Measurements from ENCODE around the gene SETDB2.

Gene SETDB2

GRCh38 chr13:49443704-49444523, at the start of gene SETDB2, which contains the start of gene CAB39L:
SETDB2 (plus strand) TSS chr13:49444274; CDS start chr13:49451894, 7,620 bp downstream.
CAB39L (minus strand) TSS chr13:49444064; CDS start chr13:49382910, 61,154 bp downstream.
- peak; percentile 92 for DNase-seq (ENCODE audit: low read depth)

DNA sequence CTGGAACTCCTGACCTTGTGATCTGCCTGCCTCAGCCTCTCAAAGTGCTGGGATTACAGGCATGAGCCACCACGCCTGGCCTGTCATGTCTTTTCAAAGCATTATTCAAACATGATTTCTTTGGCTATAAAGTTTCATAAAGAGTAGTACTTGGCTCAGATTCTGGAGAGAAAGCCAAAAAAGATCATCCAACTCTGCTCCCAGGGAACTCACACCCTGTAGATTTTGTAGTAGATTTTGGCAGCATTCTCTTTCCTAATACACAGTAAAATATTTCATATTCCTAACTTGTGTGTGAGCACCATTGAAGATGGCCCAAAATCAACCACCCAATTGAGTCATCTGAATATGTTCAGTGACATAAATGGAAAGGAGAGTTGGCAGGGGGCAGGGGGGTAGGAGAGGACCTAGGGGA, 48.6 kb upstream of the SETDB2 start:
- no peak for DNase-seq (ENCODE audit: low read depth)

DNA sequence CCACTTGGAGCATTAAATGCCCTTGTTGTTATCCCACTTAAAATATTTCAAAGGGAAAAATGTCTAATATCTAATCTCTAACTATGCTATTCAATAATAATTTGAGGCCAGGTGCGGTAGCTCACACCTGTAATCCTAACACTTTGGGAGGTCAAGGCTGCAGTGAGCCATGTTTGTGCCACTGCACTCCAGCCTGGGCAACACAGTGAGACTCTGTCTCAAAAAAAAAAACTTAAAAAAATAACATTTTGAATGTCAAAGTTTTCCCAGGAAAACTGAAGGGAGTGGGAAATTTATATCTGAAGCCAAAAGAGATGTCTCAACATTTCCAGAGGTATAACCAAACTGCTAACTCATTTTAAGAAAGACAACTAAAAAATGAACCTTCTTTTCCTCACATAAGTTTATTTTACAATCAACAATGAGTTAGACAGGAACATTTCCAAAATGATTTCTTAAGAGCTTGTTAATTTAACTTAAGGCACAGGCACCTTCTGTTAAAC, 48.1 kb upstream of the SETDB2 start:
- DNase-seq (ENCODE audit: low read depth) = no peak

DNA sequence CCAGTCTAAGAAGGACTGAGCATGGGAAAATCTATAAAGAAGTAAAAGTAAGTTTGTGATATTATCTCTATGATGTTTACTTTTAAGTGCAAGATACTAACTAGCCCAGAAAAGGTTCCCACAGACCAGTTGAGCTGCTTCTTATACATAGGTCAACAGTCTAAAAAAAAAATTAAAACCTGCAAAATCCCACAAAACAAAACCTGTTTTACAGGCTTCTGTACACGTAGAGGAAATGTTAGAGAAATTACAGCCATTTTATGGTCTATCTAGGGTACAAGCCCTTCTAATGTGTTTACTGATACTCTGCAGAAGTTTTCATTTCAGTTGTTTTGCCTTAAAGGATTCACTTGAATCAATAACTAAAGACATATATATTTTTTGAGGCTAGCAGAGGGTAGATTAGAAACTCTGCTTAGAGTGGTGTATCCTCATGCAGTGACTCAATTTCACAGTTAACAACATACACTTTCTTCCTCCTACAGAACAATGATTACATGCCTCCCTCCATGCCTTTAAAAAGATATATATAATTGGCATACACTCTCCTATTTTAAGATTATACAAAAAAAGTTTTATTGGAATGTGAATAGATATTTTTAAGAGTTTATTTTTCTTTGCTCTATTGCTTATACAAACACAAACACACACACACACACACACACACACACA, 44.1 kb upstream of the SETDB2 start:
- no peak for DNase-seq (ENCODE audit: low read depth)

- peak; percentile 31 for DNase-seq (ENCODE audit: low read depth)
Measured at GRCh38 chr13:49400755-49401659, 43.1 kb upstream of the SETDB2 start.

DNA sequence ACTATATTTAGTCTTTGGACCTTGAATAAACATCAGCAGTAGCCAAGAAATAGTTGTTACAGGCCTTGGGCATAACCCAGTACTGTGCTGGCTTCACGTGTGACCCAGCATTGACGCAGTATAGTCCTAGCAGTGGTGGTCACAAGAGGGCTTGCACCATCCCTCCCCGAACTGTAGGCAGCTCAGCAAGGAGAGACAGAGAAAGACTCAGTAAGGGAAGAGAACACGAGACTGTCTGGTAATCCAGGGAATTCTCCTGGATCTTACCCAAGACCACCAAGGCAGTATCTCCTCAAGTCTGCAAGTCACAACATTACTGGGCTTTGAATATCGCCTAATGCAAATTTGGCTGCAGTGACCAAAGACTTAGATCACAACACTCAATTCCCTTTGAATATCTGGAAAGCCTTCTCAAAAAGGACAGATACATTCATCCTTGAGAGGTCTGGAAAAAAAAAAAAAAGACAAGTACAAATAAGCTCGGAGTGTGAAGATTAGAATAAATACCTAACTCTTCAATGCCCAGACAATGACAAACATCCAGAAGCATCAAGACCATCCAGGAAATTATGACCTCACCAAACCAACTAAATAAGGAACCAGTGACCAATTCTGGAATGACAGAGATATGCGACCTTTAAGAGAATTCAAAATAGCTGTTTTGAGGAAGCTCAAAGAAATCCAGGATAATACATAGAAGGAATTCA, 39.9 kb upstream of the SETDB2 start:
- no peak for DNase-seq (ENCODE audit: low read depth)

DNA sequence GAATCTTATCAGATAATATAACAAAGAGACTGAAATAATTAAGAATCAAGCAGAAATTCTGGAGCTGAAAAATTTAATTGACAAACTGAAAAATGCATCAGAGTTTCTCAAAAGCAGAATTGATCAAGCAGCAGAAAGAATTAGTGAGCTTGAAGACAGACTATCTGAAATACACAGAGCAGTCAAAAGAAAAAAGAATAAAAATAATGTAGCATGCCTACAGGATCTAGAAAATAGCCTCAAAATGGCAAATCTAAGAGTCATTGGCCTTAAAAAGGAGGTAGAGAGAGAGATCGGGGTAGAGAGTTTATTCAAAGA, 39.4 kb upstream of the SETDB2 start:
- no peak for DNase-seq (ENCODE audit: low read depth)

GRCh38 chr13:49407068-49407467, 37.0 kb upstream of the SETDB2 start:
- DNase-seq (ENCODE audit: low read depth) = no peak

- DNase-seq (ENCODE audit: low read depth) = no peak
Measured at GRCh38 chr13:49407936-49408335, 36.1 kb upstream of the SETDB2 start.

GRCh38 chr13:49409008-49409407, 35.1 kb upstream of the SETDB2 start:
- no peak for DNase-seq (ENCODE audit: low read depth)

GRCh38 chr13:49410006-49410405, 34.1 kb upstream of the SETDB2 start:
- DNase-seq (ENCODE audit: low read depth) = no peak

GRCh38 chr13:49410477-49410876, 33.6 kb upstream of the SETDB2 start:
- no peak for DNase-seq (ENCODE audit: low read depth)

DNA sequence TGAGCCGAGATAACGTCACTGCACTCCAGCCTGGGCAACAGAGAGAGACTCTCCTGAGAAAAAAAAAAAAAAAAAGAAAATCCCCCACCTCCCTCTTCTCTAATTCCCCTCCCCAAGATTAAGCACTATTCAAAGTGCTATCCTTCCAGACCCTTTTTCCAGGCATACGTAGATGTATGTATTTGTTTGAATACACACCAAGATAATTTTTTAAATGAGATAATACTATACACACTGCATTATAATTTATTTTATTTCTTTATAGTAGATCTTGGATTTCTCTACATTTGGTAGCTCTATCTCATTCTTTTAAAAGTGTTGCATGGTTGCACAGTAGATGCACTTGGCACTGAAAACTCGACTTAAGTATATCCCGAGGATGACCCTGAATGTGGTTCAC, 32.7 kb upstream of the SETDB2 start:
- no peak for DNase-seq (ENCODE audit: low read depth)

DNA sequence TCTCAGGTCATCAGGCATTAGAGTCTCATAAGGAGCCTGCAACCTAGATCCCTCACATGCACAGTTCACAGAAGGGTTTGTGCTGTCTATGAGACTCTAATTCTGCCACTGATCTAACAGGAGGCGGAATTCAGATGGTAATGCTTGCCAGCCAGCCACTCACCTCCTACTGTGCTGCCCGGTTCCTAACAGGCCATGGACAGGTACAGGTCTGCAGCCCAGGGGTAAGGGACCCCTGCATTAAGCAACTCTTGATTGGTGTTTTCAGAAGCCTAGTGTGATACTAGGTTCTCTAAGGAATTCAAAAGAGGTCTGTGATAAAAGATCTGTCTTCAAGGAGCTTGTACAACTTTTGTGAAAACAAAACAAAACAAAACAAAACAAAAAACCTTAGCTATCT, 31.3 kb upstream of the SETDB2 start:
- no peak for DNase-seq (ENCODE audit: low read depth)

GRCh38 chr13:49417161-49417560, 26.9 kb upstream of the SETDB2 start:
- DNase-seq (ENCODE audit: low read depth) = no peak

- no peak for DNase-seq (ENCODE audit: low read depth)
Measured at GRCh38 chr13:49418206-49418605, 25.9 kb upstream of the SETDB2 start.

DNA sequence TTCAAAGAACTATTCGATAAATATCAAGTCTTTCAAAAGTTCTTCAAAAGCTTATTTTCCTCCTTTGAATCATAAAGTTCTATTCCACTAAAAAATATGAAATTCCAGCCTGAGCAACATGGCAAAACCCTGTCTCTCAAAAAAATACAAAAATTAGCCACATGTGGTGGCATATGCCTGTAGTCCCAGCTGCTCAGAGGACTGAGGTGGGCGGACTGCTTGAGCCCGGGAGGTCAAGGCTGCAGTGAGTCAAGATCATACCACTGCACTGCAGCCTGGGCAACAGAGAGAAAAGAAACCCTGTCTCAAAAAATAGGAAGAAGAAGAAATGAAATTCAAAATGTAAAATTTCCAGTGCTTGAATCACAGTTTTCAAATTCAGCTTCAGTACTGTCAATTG, 24.8 kb upstream of the SETDB2 start:
- DNase-seq (ENCODE audit: low read depth) = no peak

DNA sequence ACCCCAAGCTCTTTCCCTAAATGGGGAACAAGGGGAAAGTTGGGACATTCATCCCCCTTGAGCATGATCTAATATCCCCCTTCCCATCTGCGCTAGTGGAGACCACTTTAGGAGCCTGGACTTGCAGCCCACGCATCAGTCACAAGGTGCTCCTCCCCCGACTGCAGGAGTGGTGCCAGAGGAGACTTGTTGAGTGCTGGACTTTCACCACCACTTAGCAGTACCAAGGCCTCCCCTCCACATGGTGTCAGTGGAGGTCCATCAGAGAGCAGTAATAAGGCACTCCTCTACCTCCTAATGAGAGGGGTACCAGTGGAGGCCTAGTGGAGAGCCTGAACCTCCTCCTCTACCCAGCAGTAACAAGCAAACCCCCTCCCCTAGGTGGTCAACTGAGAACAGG, 22.7 kb upstream of the SETDB2 start:
- no peak for DNase-seq (ENCODE audit: low read depth)

DNA sequence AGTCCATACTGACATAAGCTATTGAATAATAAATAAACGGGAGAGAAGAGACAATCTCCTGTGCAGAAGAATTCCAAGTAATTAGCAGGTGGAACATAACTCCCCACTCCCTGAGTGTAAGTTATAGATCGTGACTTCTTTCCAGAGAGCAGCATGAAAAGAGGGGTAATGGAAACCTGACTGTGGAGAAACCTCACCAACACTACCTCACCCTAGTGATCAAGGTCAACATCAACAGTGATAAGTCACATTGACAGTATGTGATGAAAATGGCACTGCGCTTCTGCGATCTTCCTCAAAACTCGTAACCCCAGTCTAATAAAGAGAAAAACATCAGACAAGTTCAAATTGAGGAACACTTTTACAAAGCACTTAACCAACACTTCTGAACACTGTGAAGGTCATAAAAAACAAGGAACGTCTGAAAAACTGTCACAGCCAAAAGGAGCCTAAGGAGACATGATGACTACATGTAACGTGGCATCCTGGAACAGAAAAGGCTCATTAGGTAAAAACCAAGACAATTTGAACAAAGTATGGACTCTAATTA, 20.0 kb upstream of the SETDB2 start:
- no peak for DNase-seq (ENCODE audit: low read depth)

DNA sequence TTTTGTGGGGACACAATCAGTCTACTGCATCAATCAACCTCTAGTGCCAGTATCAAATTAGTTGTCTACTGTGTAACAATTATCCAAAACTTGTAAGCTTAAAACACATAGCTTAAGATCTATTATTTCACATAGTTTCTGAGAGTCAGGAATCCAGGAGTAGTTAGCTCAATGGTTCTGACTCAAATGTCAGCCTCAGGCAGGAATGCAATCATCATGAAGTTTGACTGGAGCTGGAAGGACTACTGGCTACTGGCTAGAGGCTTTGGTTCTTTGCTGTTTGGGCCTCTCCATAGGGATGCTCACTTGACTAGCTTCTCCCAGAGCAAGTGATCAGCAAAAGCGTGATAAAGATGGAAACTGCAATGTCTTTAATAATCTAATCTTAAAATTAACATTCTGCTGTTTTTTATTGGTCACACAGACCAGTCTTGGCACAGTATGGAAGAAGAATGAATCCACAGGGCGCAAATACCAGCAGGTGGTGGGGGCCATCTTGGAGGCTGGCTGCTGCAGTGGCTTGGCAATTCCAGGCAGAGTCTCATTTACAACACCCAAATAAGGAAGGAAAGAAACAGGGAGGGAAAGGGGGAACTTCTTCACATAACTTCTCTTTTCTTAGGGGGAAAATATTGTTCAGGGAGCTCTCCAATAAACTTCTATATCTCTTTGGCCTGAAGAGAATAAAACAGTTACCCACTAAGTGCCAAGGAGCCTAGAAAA, 15.9 kb upstream of the SETDB2 start:
- peak; percentile 6 for DNase-seq (ENCODE audit: low read depth)

GRCh38 chr13:49429121-49429520, 15.0 kb upstream of the SETDB2 start:
- no peak for DNase-seq (ENCODE audit: low read depth)

Measured in GM04503 (cell line).